H9 (cell line): Measurements from ENCODE around the gene ARHGAP26. TPM values are rescaled to one million over a fixed set of nuclear protein-coding genes. Genes with fewer than 3 reads are reported as not detected.

Source experiments
- DNase-seq: peaks from one replicate; pipeline ENCODE4 v3.0.0-alpha.2; 2017
- H2AFZ ChIP-seq: one replicate; pipeline ENCODE4 v1.6.1; 2013; ENCODE audit warnings: mild to moderate bottlenecking, low read length, control low read depth, moderate library complexity
- H2AK5ac ChIP-seq: 2 replicates; pipeline ENCODE4 v1.6.1; 2013; ENCODE audit warnings: low read length, control low read depth, mixed read lengths; ENCODE audit not compliant: insufficient read length
- H2BK120ac ChIP-seq: one replicate; pipeline ENCODE4 v1.6.1; 2013; ENCODE audit warnings: low read depth, mild to moderate bottlenecking, low read length, control low read depth, inconsistent platforms; ENCODE audit not compliant: poor library complexity, severe bottlenecking
- H2BK12ac ChIP-seq: 2 replicates; pipeline ENCODE4 v1.6.1; 2013; ENCODE audit warnings: low read length, control low read depth, mixed read lengths, low read depth; ENCODE audit not compliant: insufficient read length
- H2BK15ac ChIP-seq: 2 replicates; pipeline ENCODE4 v1.6.1; 2013; ENCODE audit warnings: low read depth, low read length, control low read depth
- H2BK20ac ChIP-seq: one replicate; pipeline ENCODE4 v1.6.1; 2013; ENCODE audit warnings: low read depth, mild to moderate bottlenecking, low read length, control low read depth, inconsistent platforms; ENCODE audit not compliant: poor library complexity, severe bottlenecking
- H2BK5ac ChIP-seq: 2 replicates; pipeline ENCODE4 v1.6.1; 2013; ENCODE audit warnings: low read length, control low read depth, mixed read lengths; ENCODE audit not compliant: insufficient read length
- H3K14ac ChIP-seq: 2 replicates; pipeline ENCODE4 v1.6.1; 2013; ENCODE audit warnings: low read length, control low read depth; ENCODE audit not compliant: insufficient read depth
- H3K18ac ChIP-seq: 2 replicates; pipeline ENCODE4 v1.6.1; 2013; ENCODE audit warnings: low read depth, mild to moderate bottlenecking, mixed read lengths, low read length, control low read depth; ENCODE audit not compliant: insufficient read length
- H3K23ac ChIP-seq: 2 replicates; pipeline ENCODE4 v1.6.1; 2013; ENCODE audit warnings: low read length, control low read depth, mixed read lengths, low read depth; ENCODE audit not compliant: insufficient read length
- H3K23me2 ChIP-seq: 2 replicates; pipeline ENCODE4 v1.6.1; 2013; ENCODE audit warnings: low read depth, mild to moderate bottlenecking, mixed read lengths, low read length, control low read depth; ENCODE audit not compliant: insufficient read length, poor library complexity, severe bottlenecking
- H3K27ac ChIP-seq: 2 replicates; pipeline ENCODE4 v1.5.1; 2013; ENCODE audit warnings: low read length, control low read depth, mixed read lengths, low read depth; ENCODE audit not compliant: insufficient read length
- H3K27me3 ChIP-seq: 2 replicates; pipeline ENCODE4 v1.6.1; 2013; ENCODE audit warnings: low read length, control low read depth, inconsistent platforms; ENCODE audit not compliant: insufficient read depth
- H3K4ac ChIP-seq: 2 replicates; pipeline ENCODE4 v1.6.1; 2013; ENCODE audit warnings: low read depth, mild to moderate bottlenecking, control low read depth, inconsistent platforms, low read length, moderate library complexity
- H3K4me1 ChIP-seq: 2 replicates; pipeline ENCODE4 v1.6.1; 2013; ENCODE audit warnings: low read length, control low read depth, inconsistent platforms; ENCODE audit not compliant: insufficient read depth
- H3K4me2 ChIP-seq: 2 replicates; pipeline ENCODE4 v1.6.1; 2013; ENCODE audit warnings: low read length, control low read depth, mixed read lengths; ENCODE audit not compliant: insufficient read length, insufficient read depth
- H3K56ac ChIP-seq: 2 replicates; pipeline ENCODE4 v1.6.1; 2013; ENCODE audit warnings: low read depth, mild to moderate bottlenecking, mixed read lengths, low read length, control low read depth; ENCODE audit not compliant: insufficient read length
- H3K79me1 ChIP-seq: 2 replicates; pipeline ENCODE4 v1.6.1; 2013; ENCODE audit warnings: low read depth, mild to moderate bottlenecking, moderate library complexity, low read length, control low read depth, inconsistent platforms; ENCODE audit not compliant: insufficient read depth, poor library complexity, severe bottlenecking
- H3K79me2 ChIP-seq: 2 replicates; pipeline ENCODE4 v1.6.1; 2013; ENCODE audit warnings: low read length, control low read depth, inconsistent platforms; ENCODE audit not compliant: insufficient read depth
- H3K9ac ChIP-seq: 2 replicates; pipeline ENCODE4 v1.6.1; 2013; ENCODE audit warnings: low read length, control low read depth, mixed read lengths; ENCODE audit not compliant: insufficient read length; ENCODE audit errors: extremely low read depth
- H3K9me3 ChIP-seq: one replicate; pipeline ENCODE4 v1.6.1; 2013; ENCODE audit warnings: low read depth, low read length, inconsistent platforms; ENCODE audit not compliant: control insufficient read depth
- H3T11ph ChIP-seq: one replicate; pipeline ENCODE4 v1.6.1; 2013; ENCODE audit warnings: mild to moderate bottlenecking, low read length, control low read depth, inconsistent platforms
- H4K20me1 ChIP-seq: one replicate; pipeline ENCODE4 v1.6.1; 2013; ENCODE audit not compliant: control insufficient read depth, insufficient read length, insufficient read depth
- H4K5ac ChIP-seq: 2 replicates; pipeline ENCODE4 v1.6.1; 2013; ENCODE audit warnings: low read depth, mild to moderate bottlenecking, mixed read lengths, low read length, control low read depth; ENCODE audit not compliant: insufficient read length
- H4K8ac ChIP-seq: replicated peaks from 2 replicates; pipeline ENCODE4 v1.6.1; 2013; ENCODE audit warnings: low read length, control low read depth, mixed read lengths, low read depth; ENCODE audit not compliant: insufficient read length
- H4K91ac ChIP-seq: 2 replicates; pipeline ENCODE4 v1.6.1; 2013; ENCODE audit warnings: low read depth, mild to moderate bottlenecking, moderate library complexity, mixed read lengths, low read length, control low read depth; ENCODE audit not compliant: insufficient read length
- H3K27ac Mint-ChIP-seq, 3 experiments: 2 replicates in 2 of 3; 3 replicates in 1 of 3; pipeline ENCODE4 v1.8.0; 2020 to 2021; ENCODE audit warnings: mixed read lengths in 3 of 3, mild to moderate bottlenecking in 1 of 3, moderate library complexity in 1 of 3
- H3K27me3 Mint-ChIP-seq: 2 replicates; pipeline ENCODE4 v1.8.0; 2021; ENCODE audit warnings: low read depth, mild to moderate bottlenecking, moderate library complexity, mixed read lengths
- H3K36me3 Mint-ChIP-seq, 3 experiments: 2 replicates in 2 of 3; 3 replicates in 1 of 3; pipeline ENCODE4 v1.8.0; 2020 to 2021; ENCODE audit warnings: low read depth in 3 of 3, mixed read lengths in 3 of 3; ENCODE audit not compliant: insufficient read depth in 1 of 3
- H3K4me1 Mint-ChIP-seq, 2 experiments: 2 replicates each; pipeline ENCODE4 v1.8.0; 2020; ENCODE audit warnings: mixed read lengths in 2 of 2
- H3K4me3 Mint-ChIP-seq, 2 experiments: 2 replicates in 1 of 2; 3 replicates in 1 of 2; pipeline ENCODE4 v1.8.0; 2020 to 2021; ENCODE audit warnings: mild to moderate bottlenecking in 2 of 2, mixed read lengths in 2 of 2, moderate library complexity in 1 of 2
- H3K9me3 Mint-ChIP-seq, 2 experiments: 2 replicates in 1 of 2; 3 replicates in 1 of 2; pipeline ENCODE4 v1.8.0; 2020; ENCODE audit warnings: mild to moderate bottlenecking in 2 of 2, mixed read lengths in 2 of 2, moderate library complexity in 1 of 2
- WGBS: extraction: QIAGEN DNeasy Blood & Tissue Kit; methylation state at CpG from one replicate; pipeline ENCODE4 v1.1.7; 2013; ENCODE audit warnings: missing lambda C conversion rate, low lambda C conversion rate, mixed read lengths; ENCODE audit not compliant: insufficient read length; ENCODE audit errors: extremely low coverage; 5-methylcytosine and 5-hydroxymethylcytosine counted together
- total RNA-seq: library from RNA; stranded (reverse); gene quantifications from 2 replicates; pipeline ENCODE4 v1.2.1, GENCODE V29; 2021
- TF ChIP-seq, protein P1 (sequence below): fragments of 200-600 bp; sonication (generic); conservative IDR thresholded peaks from 3 replicates; pipeline ENCODE4 v1.8.0; 2021; ENCODE audit warnings: antibody characterized with exemption, mild to moderate bottlenecking

Gene ARHGAP26
- total RNA-seq, 1 experiment from 2014 or later = 13.8 TPM

DNA sequence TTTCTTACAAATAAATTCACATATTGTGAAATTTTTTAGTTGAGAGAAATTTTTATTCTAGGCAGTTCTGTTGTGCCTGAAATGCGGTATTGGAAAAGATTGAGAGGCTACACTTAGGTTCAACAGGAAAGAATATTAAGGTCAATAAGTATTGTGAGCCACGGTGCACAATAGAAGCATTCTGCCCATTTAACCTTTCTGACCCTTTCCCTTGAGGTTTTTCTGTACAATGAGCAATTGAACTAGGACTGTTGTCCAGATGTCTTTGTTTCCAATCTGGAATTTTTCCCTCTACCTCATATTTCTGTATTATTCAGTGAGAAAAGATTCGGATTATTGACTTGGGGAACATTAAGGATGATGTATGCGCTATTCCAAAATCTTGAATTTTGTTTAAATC lies 428.2 kb downstream of the ARHGAP26 start:
- Histone ChIP-seq H3K79me2 (no peaks in the 10 kb centered on the region), H3T11ph (no peak overlapping the region), H4K91ac (no peak overlapping the region), H2BK12ac (no peak overlapping the region), H2BK20ac (no peak overlapping the region), H2BK120ac (no peak overlapping the region), H3K56ac (no peak overlapping the region), H3K4me2 (no peak overlapping the region), H2AK5ac (no peak overlapping the region), H4K8ac (no peak overlapping the region), H3K9ac (no peak overlapping the region), H3K23me2 (no peaks in the 10 kb centered on the region), H3K79me1 (no peaks in the 10 kb centered on the region), H3K4me1 (no peaks in the 10 kb centered on the region), H4K5ac (no peak overlapping the region), H3K9me3 (no peaks in the 10 kb centered on the region), H3K18ac (no peak overlapping the region), H3K4ac (no peak overlapping the region), H3K27ac (no peak overlapping the region), H2BK5ac (no peak overlapping the region), H3K14ac (no peak overlapping the region), H2AFZ (no peak overlapping the region), H3K27me3 (no peaks in the 10 kb centered on the region), H2BK15ac (no peak overlapping the region), H3K23ac (no peak overlapping the region), H4K20me1 (no peaks in the 10 kb centered on the region)
- Mint-ChIP-seq H3K4me3 (no peak overlapping the region), H3K4me1 (peaks cover 3 to 4% of the 10 kb centered on the region in 2 experiments), H3K9me3 (peaks cover 9 to 13% of the 10 kb centered on the region in 2 experiments; a peak in 3 of 5 replicates), H3K27ac (no peak overlapping the region), H3K36me3 (peaks cover 13 to 18% (median 15%) of the 10 kb centered on the region in 3 experiments; a peak in 6 of 7 replicates), H3K27me3 (no peaks in the 10 kb centered on the region)
- no CpG with 5 or more reads among the region's 4 CpGs for WGBS
- no peak for DNase-seq
- TF ChIP-seq, protein P1, sequence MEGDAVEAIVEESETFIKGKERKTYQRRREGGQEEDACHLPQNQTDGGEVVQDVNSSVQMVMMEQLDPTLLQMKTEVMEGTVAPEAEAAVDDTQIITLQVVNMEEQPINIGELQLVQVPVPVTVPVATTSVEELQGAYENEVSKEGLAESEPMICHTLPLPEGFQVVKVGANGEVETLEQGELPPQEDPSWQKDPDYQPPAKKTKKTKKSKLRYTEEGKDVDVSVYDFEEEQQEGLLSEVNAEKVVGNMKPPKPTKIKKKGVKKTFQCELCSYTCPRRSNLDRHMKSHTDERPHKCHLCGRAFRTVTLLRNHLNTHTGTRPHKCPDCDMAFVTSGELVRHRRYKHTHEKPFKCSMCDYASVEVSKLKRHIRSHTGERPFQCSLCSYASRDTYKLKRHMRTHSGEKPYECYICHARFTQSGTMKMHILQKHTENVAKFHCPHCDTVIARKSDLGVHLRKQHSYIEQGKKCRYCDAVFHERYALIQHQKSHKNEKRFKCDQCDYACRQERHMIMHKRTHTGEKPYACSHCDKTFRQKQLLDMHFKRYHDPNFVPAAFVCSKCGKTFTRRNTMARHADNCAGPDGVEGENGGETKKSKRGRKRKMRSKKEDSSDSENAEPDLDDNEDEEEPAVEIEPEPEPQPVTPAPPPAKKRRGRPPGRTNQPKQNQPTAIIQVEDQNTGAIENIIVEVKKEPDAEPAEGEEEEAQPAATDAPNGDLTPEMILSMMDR = no peak
